GM19463 (cell line): ENCODE results near the gene SMIM31.
A peak's percentile ranks its signal among the peaks of the same experiment; 100 is the strongest.

ENCODE experiments used
- ATAC-seq: cut with Tn5 transposase; IDR thresholded peaks from one replicate; pipeline ENCODE4 v1.9.1; 2021; ENCODE audit warnings: mild to moderate bottlenecking, moderate library complexity; ENCODE audit not compliant: unreplicated experiment

SMIM31 gene

GRCh38 chr4:164753873-164754488, at the start of gene SMIM31:
SMIM31 (plus strand) TSS chr4:164754131; CDS start chr4:164770444, 16,313 bp downstream.
- ATAC-seq = no peak

- ATAC-seq = no peak
These were observed 47.3 kb upstream of the SMIM31 start for GRCh38 chr4:164706675-164707074.

GRCh38 chr4:164716901-164717300, 37.0 kb upstream of the SMIM31 start:
- ATAC-seq = no peak

GRCh38 chr4:164718827-164719226, 35.1 kb upstream of the SMIM31 start:
- no peak for ATAC-seq

- ATAC-seq = no peak
These were observed 28.9 kb upstream of the SMIM31 start for GRCh38 chr4:164725066-164725465.

- no peak for ATAC-seq
These were observed 23.1 kb upstream of the SMIM31 start for GRCh38 chr4:164730705-164731393.

- ATAC-seq = peak; percentile 67
These were observed 22.0 kb upstream of the SMIM31 start for GRCh38 chr4:164731827-164732474.

GRCh38 chr4:164734484-164734883, 19.4 kb upstream of the SMIM31 start:
- no peak for ATAC-seq

- ATAC-seq = no peak
These were observed 5.6 kb upstream of the SMIM31 start for GRCh38 chr4:164748375-164748774.

GRCh38 chr4:164755432-164755831, 1.5 kb downstream of the SMIM31 start:
- no peak for ATAC-seq

- ATAC-seq = no peak
These were observed 2.8 kb downstream of the SMIM31 start for GRCh38 chr4:164756686-164757085.

- ATAC-seq = no peak
These were observed 7.3 kb downstream of the SMIM31 start for GRCh38 chr4:164761241-164761640.

- ATAC-seq = no peak
These were observed 7.9 kb downstream of the SMIM31 start for GRCh38 chr4:164761746-164762275.

- ATAC-seq = no peak
These were observed 11.2 kb downstream of the SMIM31 start for GRCh38 chr4:164765096-164765495.

- ATAC-seq = no peak
These were observed 11.9 kb downstream of the SMIM31 start for GRCh38 chr4:164765833-164766232.

GRCh38 chr4:164768516-164768915, 14.6 kb downstream of the SMIM31 start:
- ATAC-seq = no peak

GRCh38 chr4:164770010-164770724, 16.2 kb downstream of the SMIM31 start:
- ATAC-seq = no peak

- no peak for ATAC-seq
These were observed 17.2 kb downstream of the SMIM31 start for GRCh38 chr4:164771088-164771487.

GRCh38 chr4:164772076-164772475, 18.1 kb downstream of the SMIM31 start:
- no peak for ATAC-seq

GRCh38 chr4:164779080-164779479, 25.1 kb downstream of the SMIM31 start:
- no peak for ATAC-seq

GRCh38 chr4:164779811-164780216, 25.9 kb downstream of the SMIM31 start:
- peak; percentile 62 for ATAC-seq
